PC-9 (cell line): ENCODE measurements around the gene MAS1. TPM values are rescaled to one million over a fixed set of nuclear protein-coding genes. Genes with fewer than 3 reads are reported as not detected.

Experiments
- BruUV-seq: library from RNA; stranded (reverse); fragments of 400-500 nt; replicated peaks from 2 replicates; lab custom pipeline; 2021; lab: Mats Ljungman, UMichigan
- CTCF ChIA-PET: fragments of 300-600 bp; sonication (Branson Sonifier 250); formaldehyde crosslinking; loops from one replicate; lab custom pipeline; 2022; ENCODE audit warnings: antibody characterized with exemption; lab: Charles Lee
- POLR2A ChIA-PET: fragments of 300-600 bp; sonication (Branson Sonifier 250); formaldehyde crosslinking; loops from one replicate; lab custom pipeline; 2022; ENCODE audit warnings: antibody characterized with exemption; ENCODE audit not compliant: unreplicated experiment; lab: Charles Lee
- DNase-seq, 2 experiments: peaks; one replicate each; pipeline versions ENCODE4 v3.0.0 to v3.0.0-alpha.2; 2015 to 2022; ENCODE audit warnings: mixed read lengths in 1 of 2
- H2AFZ ChIP-seq: fragments of 200-600 bp; sonication (generic); 2 replicates; pipeline ENCODE4 v1.8.1; 2017; ENCODE audit warnings: antibody characterized with exemption
- H3F3A ChIP-seq: fragments of 200-600 bp; sonication (generic); 2 replicates; pipeline ENCODE4 v1.8.1; 2017; ENCODE audit warnings: antibody characterized with exemption, mild to moderate bottlenecking, low read depth; ENCODE audit not compliant: insufficient read depth
- H3K27ac ChIP-seq: fragments of 200-600 bp; sonication (generic); 2 replicates; pipeline ENCODE4 v1.6.1; 2016; ENCODE audit warnings: mixed run types
- H3K27me3 ChIP-seq: fragments of 200-600 bp; sonication (generic); 2 replicates; pipeline ENCODE4 v1.6.1; 2016; ENCODE audit warnings: low read depth, mixed run types; ENCODE audit not compliant: insufficient read depth
- H3K36me3 ChIP-seq: fragments of 200-600 bp; sonication (generic); 2 replicates; pipeline ENCODE4 v1.6.1; 2016; ENCODE audit warnings: low read depth, mixed run types
- H3K4me1 ChIP-seq: fragments of 200-600 bp; sonication (generic); replicated peaks from 2 replicates; pipeline ENCODE4 v1.6.1; 2016; ENCODE audit warnings: mixed run types; ENCODE audit not compliant: insufficient read depth
- H3K4me2 ChIP-seq: fragments of 200-600 bp; sonication (generic); 2 replicates; pipeline ENCODE4 v1.6.1; 2017; ENCODE audit warnings: mixed run types
- H3K4me3 ChIP-seq: fragments of 200-600 bp; sonication (generic); 2 replicates; pipeline ENCODE4 v1.6.1; 2016; ENCODE audit warnings: mixed run types
- H3K79me2 ChIP-seq: fragments of 200-600 bp; sonication (generic); 2 replicates; pipeline ENCODE4 v1.6.1; 2017; ENCODE audit warnings: low read depth, mixed run types
- H3K9me2 ChIP-seq: fragments of 200-600 bp; sonication (generic); 2 replicates; pipeline ENCODE4 v1.8.1; 2017; ENCODE audit warnings: mild to moderate bottlenecking; ENCODE audit not compliant: insufficient read depth
- H3K9me3 ChIP-seq: fragments of 200-600 bp; sonication (generic); 2 replicates; pipeline ENCODE4 v1.8.1; 2016; ENCODE audit warnings: low read depth; ENCODE audit not compliant: insufficient read depth
- H4K20me1 ChIP-seq: fragments of 200-600 bp; sonication (generic); 2 replicates; pipeline ENCODE4 v1.8.1; 2017; ENCODE audit not compliant: insufficient read depth
- CTCF ChIP-seq: fragments of 200-600 bp; sonication (generic); conservative IDR thresholded peaks from 2 replicates; pipeline ENCODE4 v1.6.1; 2017; ENCODE audit warnings: mixed run types, antibody characterized with exemption, mild to moderate bottlenecking, moderate library complexity
- EZH2 ChIP-seq: fragments of 200-600 bp; sonication (generic); IDR thresholded peaks from 2 replicates; pipeline ENCODE4 v1.8.0; 2017; ENCODE audit warnings: antibody characterized with exemption, low read depth
- intact Hi-C: fragments of 100-400 bp; cut with micrococcal nuclease; formaldehyde crosslinking; loops from one replicate; pipeline ENCODE4 v1.10.0; 2022; ENCODE audit not compliant: unreplicated experiment
- total RNA-seq: library from RNA; stranded (reverse); gene quantifications from 2 replicates; pipeline ENCODE4 v1.2.3, GENCODE V29; 2021

The MAS1 gene
- total RNA-seq, 1 experiment from 2014 or later, result not detected

- Histone ChIP-seq H3K4me1 (no peaks in the 10 kb centered on the region), H4K20me1 (no peaks in the 10 kb centered on the region), H3K27me3 (peaks cover 91% of the 10 kb centered on the region), H3K9me2 (no peaks in the 10 kb centered on the region), H3F3A (no peaks in the 10 kb centered on the region), H2AFZ (no peak overlapping the region), H3K4me3 (no peak overlapping the region), H3K4me2 (no peak overlapping the region), H3K79me2 (no peaks in the 10 kb centered on the region), H3K27ac (no peak overlapping the region), H3K36me3 (no peaks in the 10 kb centered on the region), H3K9me3 (no peaks in the 10 kb centered on the region)
- ChIA-PET POLR2A (no interaction called here), CTCF (no interaction called here)
- BruUV-seq, result no TSS peak
- no peak for DNase-seq
- TF ChIP-seq EZH2 (no peak), CTCF (no peak)
- intact Hi-C loops, result no loop called here
These were observed 6.1 kb upstream of the MAS1 start for GRCh38 chr6:159884720-159885119.

DNA sequence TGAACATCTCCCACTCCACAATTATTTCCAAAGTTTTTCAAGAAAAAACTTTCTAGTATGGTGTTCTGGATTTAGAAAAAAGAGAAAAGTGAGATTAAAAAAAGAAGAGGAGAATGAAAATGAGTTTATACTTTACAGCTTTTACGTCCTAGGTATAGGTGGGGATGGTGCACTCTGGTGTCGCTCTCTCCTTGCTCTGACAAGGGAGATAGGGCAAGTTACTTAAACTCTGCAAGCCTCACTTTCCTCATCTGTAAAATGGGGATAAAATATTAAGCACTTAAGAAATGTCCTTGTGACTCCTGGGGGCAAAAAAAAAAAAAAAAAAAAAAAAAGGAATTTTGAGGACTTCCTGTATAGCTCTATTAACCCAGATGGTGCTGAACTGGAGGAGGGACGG is 4.5 kb upstream of the MAS1 start:
- Histone ChIP-seq H3K9me2 (no peaks in the 10 kb centered on the region), H3K27ac (no peak overlapping the region), H3K4me3 (no peak overlapping the region), H3K27me3 (peaks cover 93% of the 10 kb centered on the region), H3K36me3 (no peaks in the 10 kb centered on the region), H3K4me1 (no peaks in the 10 kb centered on the region), H2AFZ (no peak overlapping the region), H4K20me1 (no peaks in the 10 kb centered on the region), H3K4me2 (no peak overlapping the region), H3F3A (no peaks in the 10 kb centered on the region), H3K79me2 (no peaks in the 10 kb centered on the region), H3K9me3 (no peaks in the 10 kb centered on the region)
- ChIA-PET CTCF (no interaction called here), POLR2A (no interaction called here)
- intact Hi-C loops, result no loop called here
- DNase-seq, result no peak
- no TSS peak for BruUV-seq
- TF ChIP-seq EZH2 (no peak), CTCF (no peak)

GRCh38 chr6:159887146-159887545 is 3.6 kb upstream of the MAS1 start:
- Histone ChIP-seq H3K27me3 (peaks cover 93% of the 10 kb centered on the region), H3K4me1 (no peaks in the 10 kb centered on the region), H3K9me2 (no peaks in the 10 kb centered on the region), H3F3A (no peaks in the 10 kb centered on the region), H3K9me3 (no peaks in the 10 kb centered on the region), H3K27ac (no peak overlapping the region), H3K36me3 (no peaks in the 10 kb centered on the region), H3K4me2 (no peak overlapping the region), H3K4me3 (no peak overlapping the region), H2AFZ (no peak overlapping the region), H4K20me1 (no peaks in the 10 kb centered on the region), H3K79me2 (no peaks in the 10 kb centered on the region)
- BruUV-seq, result no TSS peak
- DNase-seq, result no peak
- intact Hi-C loops, result no loop called here
- POLR2A ChIA-PET, result no interaction called here
- CTCF ChIA-PET, result no interaction called here
- no peak for TF ChIP-seq CTCF
- TF ChIP-seq EZH2, result no peak
